ENCODE results near the gene GPC6. TPM values are rescaled to one million over a fixed set of nuclear protein-coding genes. Genes with fewer than 3 reads are reported as not detected.

Gene GPC6
- total and polyA plus RNA-seq, 2 donors (not counting 1 experiment from before 2014, with no cell fraction given), result not detected

DNA sequence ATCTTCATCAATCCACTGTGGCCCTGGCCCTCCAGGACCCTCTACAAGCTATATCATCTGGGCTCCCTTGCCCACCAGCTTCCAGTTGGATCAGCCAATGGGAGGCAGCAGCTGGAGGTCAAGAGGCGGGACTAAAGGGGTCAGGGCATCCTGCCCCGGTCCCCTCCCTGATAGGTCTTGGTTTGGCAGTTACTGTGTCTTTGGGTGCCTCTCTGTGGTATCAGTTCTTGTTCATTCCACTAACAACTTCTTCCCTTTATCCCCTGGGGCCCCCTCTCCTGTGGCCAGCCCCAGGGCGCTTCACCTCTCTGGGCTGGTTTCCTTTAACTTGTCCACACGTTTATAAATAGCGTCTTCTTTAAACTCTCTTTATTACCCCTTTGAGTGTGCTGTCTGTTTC lies 1169.3 kb downstream of the GPC6 start:
- CTCF ChIA-PET, result no interaction called here
- ATAC-seq (ENCODE audit: low read depth), result no peak

DNA sequence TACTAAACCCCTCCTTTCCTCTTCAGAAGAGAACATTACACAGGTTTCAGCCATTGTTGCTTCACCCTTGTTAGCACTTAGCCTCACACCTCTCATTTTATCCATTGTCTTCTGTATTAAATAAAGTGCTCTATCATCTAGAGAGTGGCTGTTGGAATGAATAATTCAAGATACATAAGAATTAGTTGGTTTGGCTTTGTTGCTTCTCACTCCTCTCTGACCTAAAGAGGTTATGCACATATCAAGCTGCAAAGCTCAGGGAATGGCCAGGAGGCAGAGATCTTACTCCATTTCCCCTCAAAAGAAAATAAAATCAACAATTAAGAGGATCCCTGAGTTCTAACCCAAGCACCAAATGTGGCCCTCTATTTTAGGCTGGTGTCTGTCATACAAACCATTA lies 1173.2 kb downstream of the GPC6 start:
- no peaks in the 10 kb centered on the region for H3K9me3 Mint-ChIP-seq (ENCODE audit: insufficient read depth)
- no peaks in the 10 kb centered on the region for H3K9me3 ChIP-seq (ENCODE audit: control extremely low read depth in 1 of 3, control insufficient read depth in 2 of 3, insufficient read depth in 1 of 3, low read length in 2 of 3)
- no peak overlapping the region for H3K27ac Mint-ChIP-seq
- no peaks in the 10 kb centered on the region for H4K20me1 ChIP-seq (ENCODE audit: control insufficient read depth, insufficient read depth, low read length, poor library complexity, severe bottlenecking)
- H3K36me3 ChIP-seq (replicated peaks in 1 of 2; ENCODE audit: control extremely low read depth in 1 of 2, control insufficient read depth in 1 of 2, extremely low read depth in 1 of 2, insufficient read depth in 2 of 2, low read length in 1 of 2), result no peaks in the 10 kb centered on the region
- no peaks in the 10 kb centered on the region for H3K4me1 ChIP-seq (ENCODE audit: control insufficient read depth in 2 of 2, insufficient read depth in 2 of 2, low read length in 2 of 2)
- no peaks in the 10 kb centered on the region for H3K4me1 Mint-ChIP-seq
- no peak overlapping the region for H3K4me3 Mint-ChIP-seq
- ATAC-seq (ENCODE audit: low read depth), result no peak
- no peak for DNase-seq
- no peak overlapping the region for H3K4me3 ChIP-seq (ENCODE audit: control extremely low read depth in 1 of 5, extremely low read depth in 1 of 5, insufficient read depth in 1 of 5, low read depth in 2 of 5, low read length in 4 of 5)
- intact Hi-C loops (cut with micrococcal nuclease), result no loop called here
- H3K27me3 ChIP-seq (replicated peaks in 1 of 4; ENCODE audit: control extremely low read depth in 1 of 4, control insufficient read depth in 3 of 4, insufficient read depth in 4 of 4, low read length in 3 of 4), result no peaks in the 10 kb centered on the region
- H3K79me2 ChIP-seq (ENCODE audit: control insufficient read depth, insufficient read depth, low read length), result no peaks in the 10 kb centered on the region
- no peak overlapping the region for H3K27ac ChIP-seq (ENCODE audit: low read length in 2 of 2)
- no peak overlapping the region for H3K9ac ChIP-seq (ENCODE audit: low read length)
- CTCF ChIA-PET, result no interaction called here
- POLR2A ChIA-PET, result no interaction called here
- H2AFZ ChIP-seq (ENCODE audit: insufficient read depth, low read depth, low read length, poor library complexity, severe bottlenecking), result no peak overlapping the region
- TF ChIP-seq EZH2 (IDR thresholded peaks at IDR 0.05; ENCODE audit: borderline replicate concordance, insufficient read depth, low read depth, low read length, poor library complexity, severe bottlenecking) (no peak), CTCF (IDR thresholded peaks at IDR 0.05) (no peak)
- peaks cover 8% of the 10 kb centered on the region for H3K27me3 Mint-ChIP-seq
- no peak overlapping the region for H3K4me2 ChIP-seq (replicated peaks; ENCODE audit: low read depth, low read length, poor library complexity, severe bottlenecking)

More for the DNA sequence above, 1169.3 kb downstream of the GPC6 start:
- no peak for DNase-seq
- no peaks in the 10 kb centered on the region for H3K36me3 ChIP-seq (replicated peaks in 1 of 2; ENCODE audit: control extremely low read depth in 1 of 2, control insufficient read depth in 1 of 2, extremely low read depth in 1 of 2, insufficient read depth in 2 of 2, low read length in 1 of 2)
- 0% methylated on average over 1 of the region's 5 CpGs for WGBS (ENCODE audit: insufficient coverage)
- POLR2A ChIA-PET, result no interaction called here
- H3K4me1 ChIP-seq (ENCODE audit: control insufficient read depth in 2 of 2, insufficient read depth in 2 of 2, low read length in 2 of 2), result no peaks in the 10 kb centered on the region
- Mint-ChIP-seq H3K4me3 (no peak overlapping the region), H3K27ac (no peak overlapping the region), H3K27me3 (peaks cover 8% of the 10 kb centered on the region), H3K9me3 (ENCODE audit: insufficient read depth) (no peaks in the 10 kb centered on the region), H3K4me1 (no peaks in the 10 kb centered on the region)
- intact Hi-C loops (cut with micrococcal nuclease), result no loop called here
- H3K4me2 ChIP-seq (replicated peaks; ENCODE audit: low read depth, low read length, poor library complexity, severe bottlenecking), result no peak overlapping the region
- H3K9me3 ChIP-seq (ENCODE audit: control extremely low read depth in 1 of 3, control insufficient read depth in 2 of 3, insufficient read depth in 1 of 3, low read length in 2 of 3), result no peaks in the 10 kb centered on the region
- no peak overlapping the region for H3K4me3 ChIP-seq (ENCODE audit: control extremely low read depth in 1 of 5, extremely low read depth in 1 of 5, insufficient read depth in 1 of 5, low read depth in 2 of 5, low read length in 4 of 5)
- no peak overlapping the region for H3K9ac ChIP-seq (ENCODE audit: low read length)
- H3K79me2 ChIP-seq (ENCODE audit: control insufficient read depth, insufficient read depth, low read length), result no peaks in the 10 kb centered on the region
- H2AFZ ChIP-seq (ENCODE audit: insufficient read depth, low read depth, low read length, poor library complexity, severe bottlenecking), result no peak overlapping the region
- H3K27me3 ChIP-seq (replicated peaks in 1 of 4; ENCODE audit: control extremely low read depth in 1 of 4, control insufficient read depth in 3 of 4, insufficient read depth in 4 of 4, low read length in 3 of 4), result no peaks in the 10 kb centered on the region
- no peaks in the 10 kb centered on the region for H4K20me1 ChIP-seq (ENCODE audit: control insufficient read depth, insufficient read depth, low read length, poor library complexity, severe bottlenecking)
- H3K27ac ChIP-seq (ENCODE audit: low read length in 2 of 2), result no peak overlapping the region
- no peak for TF ChIP-seq CTCF (IDR thresholded peaks at IDR 0.05)
- no peak for TF ChIP-seq EZH2 (IDR thresholded peaks at IDR 0.05; ENCODE audit: borderline replicate concordance, insufficient read depth, low read depth, low read length, poor library complexity, severe bottlenecking)

Data from B cell (primary cell).